ENCODE measurements around the gene TCEAL7.
"Not testable (repeated sequence)": the region's sequence is repeated elsewhere in the genome, so short reads cannot be mapped to it uniquely, and the experiment has no call there.

Gene TCEAL7

GRCh38 chrX:103329991-103330390, at the start of gene TCEAL7:
Gene TCEAL7, plus strand, starts transcription at chrX:103330239. Its CDS starts 1,165 bp downstream, at chrX:103331404.
- DNase-seq, result no peak

- DNase-seq, result no peak
Measured at GRCh38 chrX:103293118-103293517, 36.9 kb upstream of the TCEAL7 start.

- DNase-seq, result no peak
Measured at GRCh38 chrX:103304705-103305104, 25.3 kb upstream of the TCEAL7 start.

- not testable (repeated sequence) for DNase-seq
Measured at GRCh38 chrX:103305666-103306065, 24.4 kb upstream of the TCEAL7 start.

- no peak for DNase-seq
Measured at GRCh38 chrX:103309860-103310554, 20.0 kb upstream of the TCEAL7 start.

GRCh38 chrX:103310555-103311398, 19.3 kb upstream of the TCEAL7 start, which contains the start of gene BEX2:
Gene BEX2, minus strand, starts transcription at chrX:103310990. Its CDS starts 1,014 bp downstream, at chrX:103309976.
- peak; percentile 84 for DNase-seq

GRCh38 chrX:103311399-103311780, 18.6 kb upstream of the TCEAL7 start:
- no peak for DNase-seq

- no peak for DNase-seq
Measured at GRCh38 chrX:103330681-103331288, 746 bp downstream of the TCEAL7 start.

- no peak for DNase-seq
Measured at GRCh38 chrX:103338663-103339062, 8.6 kb downstream of the TCEAL7 start.

- DNase-seq, result no peak
Measured at GRCh38 chrX:103343105-103343504, 13.1 kb downstream of the TCEAL7 start.

GRCh38 chrX:103344606-103345005, 14.6 kb downstream of the TCEAL7 start:
- no peak for DNase-seq

- DNase-seq, result no peak
Measured at GRCh38 chrX:103347682-103348397, 17.8 kb downstream of the TCEAL7 start.

- DNase-seq, result no peak
Measured at GRCh38 chrX:103356130-103356798, 26.2 kb downstream of the TCEAL7 start, which contains the start of gene TCEAL9. Gene TCEAL9, plus strand, starts transcription at chrX:103356506. Its CDS starts 1,179 bp downstream, at chrX:103357685.

- no peak for DNase-seq
Measured at GRCh38 chrX:103356858-103357257, 26.8 kb downstream of the TCEAL7 start.

- no peak for DNase-seq
Measured at GRCh38 chrX:103357871-103358270, 27.8 kb downstream of the TCEAL7 start.

GRCh38 chrX:103359605-103360004, 29.6 kb downstream of the TCEAL7 start:
- not testable (repeated sequence) for DNase-seq

GRCh38 chrX:103360092-103360491, 30.1 kb downstream of the TCEAL7 start:
- DNase-seq, result no peak

GRCh38 chrX:103360916-103361315, 30.9 kb downstream of the TCEAL7 start:
- no peak for DNase-seq

- DNase-seq, result no peak
Measured at GRCh38 chrX:103361798-103362197, 31.8 kb downstream of the TCEAL7 start.

- no peak for DNase-seq
Measured at GRCh38 chrX:103362474-103362873, 32.4 kb downstream of the TCEAL7 start.

- no peak for DNase-seq
Measured at GRCh38 chrX:103363046-103363445, 33.0 kb downstream of the TCEAL7 start.

GRCh38 chrX:103367502-103367901, 37.5 kb downstream of the TCEAL7 start:
- no peak for DNase-seq

Data from activated T-cell treated with anti-CD3 and anti-CD28 coated beads, Interleukin-2, amount 50 U/mL, for 1 hour (primary cell).